GM21526 (cell line): ENCODE data around the gene IZUMO1R.
"Not testable (repeated sequence)": the region's sequence is repeated elsewhere in the genome, so short reads cannot be mapped to it uniquely, and the experiment has no call there.

ENCODE experiments used
- ATAC-seq: cut with Tn5 transposase; IDR thresholded peaks from one replicate; pipeline ENCODE4 v1.9.1; 2021; ENCODE audit warnings: moderate library complexity; ENCODE audit not compliant: unreplicated experiment, low FRiP score

The IZUMO1R gene

GRCh38 chr11:94322501-94322900 is 18.1 kb downstream of the IZUMO1R start:
- ATAC-seq = no peak

GRCh38 chr11:94325681-94326080 is 21.3 kb downstream of the IZUMO1R start:
- peak; percentile 87 for ATAC-seq

- no peak for ATAC-seq
Observed at GRCh38 chr11:94326947-94327346, 22.6 kb downstream of the IZUMO1R start.

- no peak for ATAC-seq
Observed at GRCh38 chr11:94328587-94329080, 24.3 kb downstream of the IZUMO1R start.

- ATAC-seq = no peak
Observed at GRCh38 chr11:94329501-94329900, 25.1 kb downstream of the IZUMO1R start.

- ATAC-seq = no peak
Observed at GRCh38 chr11:94330789-94331188, 26.4 kb downstream of the IZUMO1R start.

GRCh38 chr11:94332814-94333213 is 28.4 kb downstream of the IZUMO1R start:
- ATAC-seq = no peak

- ATAC-seq = no peak
Observed at GRCh38 chr11:94336033-94336432, 31.7 kb downstream of the IZUMO1R start.

GRCh38 chr11:94338651-94339050 is 34.3 kb downstream of the IZUMO1R start:
- no peak for ATAC-seq

GRCh38 chr11:94342250-94342649 is 37.9 kb downstream of the IZUMO1R start:
- ATAC-seq = no peak

GRCh38 chr11:94343495-94343894 is 39.1 kb downstream of the IZUMO1R start:
- no peak for ATAC-seq

GRCh38 chr11:94346311-94346710 is 41.9 kb downstream of the IZUMO1R start:
- not testable (repeated sequence) for ATAC-seq

- ATAC-seq = not testable (repeated sequence)
Observed at GRCh38 chr11:94350850-94351563, 46.6 kb downstream of the IZUMO1R start.
